Mesenteric fat pad (tissue), 1 donor: ENCODE results near the gene EXOC4. TPM values are rescaled to one million over a fixed set of nuclear protein-coding genes. Genes with fewer than 3 reads are reported as not detected.

ENCODE experiments used
- DNase-seq: peaks from one replicate; pipeline ENCODE4 v3.0.0-alpha.2; 2020; ENCODE audit warnings: low spot score
- total RNA-seq: library from RNA; stranded (reverse); fragmentation: NEBNext Ultra II Directional; extraction: Animal tissue kit (Norgen Biotek cat#: 25700); gene quantifications from one replicate; pipeline ENCODE4 v1.2.1, GENCODE V29; 2021
- donor health status: DM: yes; HTN: yes; CAD: no.

EXOC4 gene
- total RNA-seq, 1 donor from 2014 or later, result 79.3 TPM

- DNase-seq, result no peak
Measured at GRCh38 chr7:133530682-133531081, 277.8 kb downstream of the EXOC4 start.

DNA sequence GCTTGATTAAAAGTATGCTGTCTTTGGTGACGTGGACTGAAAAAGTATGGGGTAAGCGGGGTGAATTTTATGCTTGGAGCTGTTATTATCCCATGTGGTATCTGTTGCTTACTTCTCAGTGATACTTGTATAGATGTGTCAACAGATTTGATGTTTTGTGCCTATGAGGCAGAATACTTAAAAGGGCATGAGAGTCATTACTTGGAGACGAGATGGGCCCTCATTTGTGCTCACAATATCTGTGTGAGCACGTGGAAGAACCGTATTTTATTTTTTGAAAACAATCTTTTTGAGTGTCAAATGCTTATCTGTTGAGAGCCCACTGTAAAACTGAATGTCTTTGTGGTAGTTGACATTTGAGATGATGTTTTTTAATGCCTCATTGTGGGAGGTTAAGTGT lies 281.9 kb downstream of the EXOC4 start:
- no peak for DNase-seq

DNA sequence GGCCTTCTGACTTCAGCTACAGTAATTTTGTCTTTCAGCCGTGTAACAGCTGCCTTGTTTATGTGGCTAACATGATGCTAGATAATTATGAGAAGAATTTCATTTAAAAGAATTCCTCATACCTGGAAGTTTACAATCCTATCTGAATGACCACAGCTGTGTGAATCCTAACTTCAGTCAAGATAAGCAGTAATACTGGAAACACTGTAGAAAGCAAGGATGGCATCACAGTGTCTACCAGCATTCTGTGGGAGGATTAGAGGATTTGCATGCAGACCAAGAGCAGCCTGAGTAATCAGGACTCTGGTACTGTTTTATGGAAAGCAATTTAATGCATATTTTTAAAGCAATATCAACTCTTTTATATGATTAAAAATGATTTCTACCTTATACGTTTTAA lies 282.4 kb downstream of the EXOC4 start:
- DNase-seq, result no peak

- no peak for DNase-seq
Measured at GRCh38 chr7:133536450-133536849, 283.6 kb downstream of the EXOC4 start.

DNA sequence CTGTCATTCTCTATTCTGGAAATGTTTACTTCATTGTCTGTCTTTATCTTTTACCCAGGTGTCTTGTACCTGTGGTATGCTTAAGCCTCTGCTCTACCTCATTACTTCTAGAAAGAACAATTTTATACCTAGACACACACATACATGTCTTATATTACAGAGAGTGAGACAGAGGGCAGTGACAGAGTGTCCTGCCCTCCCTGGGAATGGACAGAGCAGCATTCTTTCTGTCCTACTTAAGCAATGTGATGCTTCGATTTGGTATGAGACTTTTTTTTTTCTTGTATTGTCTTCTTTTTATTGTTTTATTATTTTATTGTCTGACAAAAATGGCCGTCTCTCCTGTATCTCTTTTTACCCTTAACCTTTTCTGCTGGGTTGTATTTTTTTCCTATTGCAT lies 286.1 kb downstream of the EXOC4 start:
- DNase-seq, result no peak

- DNase-seq, result no peak
Measured at GRCh38 chr7:133540096-133540860, 287.4 kb downstream of the EXOC4 start.

GRCh38 chr7:133542209-133542780 lies 289.4 kb downstream of the EXOC4 start:
- DNase-seq, result no peak

DNA sequence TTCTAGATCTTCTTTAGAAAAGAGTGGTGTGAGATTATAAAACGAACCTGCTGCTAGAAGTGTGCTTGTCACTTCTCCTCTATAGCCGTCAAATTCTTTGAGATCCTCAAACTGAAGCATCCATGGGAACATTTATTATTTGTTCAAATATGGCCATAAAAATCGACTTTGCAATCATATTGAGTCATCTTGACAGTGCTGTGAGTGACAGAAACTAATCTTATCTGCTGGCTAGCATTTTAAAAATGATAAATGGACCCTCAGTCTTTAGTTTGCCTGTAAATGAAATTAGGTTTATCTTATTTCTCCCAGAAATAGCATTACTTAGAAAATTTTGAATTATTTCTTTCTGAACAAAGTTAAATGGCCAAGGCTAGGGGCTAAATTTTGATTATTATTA lies 290.8 kb downstream of the EXOC4 start:
- no peak for DNase-seq

GRCh38 chr7:133545618-133546017 lies 292.7 kb downstream of the EXOC4 start:
- no peak for DNase-seq

DNA sequence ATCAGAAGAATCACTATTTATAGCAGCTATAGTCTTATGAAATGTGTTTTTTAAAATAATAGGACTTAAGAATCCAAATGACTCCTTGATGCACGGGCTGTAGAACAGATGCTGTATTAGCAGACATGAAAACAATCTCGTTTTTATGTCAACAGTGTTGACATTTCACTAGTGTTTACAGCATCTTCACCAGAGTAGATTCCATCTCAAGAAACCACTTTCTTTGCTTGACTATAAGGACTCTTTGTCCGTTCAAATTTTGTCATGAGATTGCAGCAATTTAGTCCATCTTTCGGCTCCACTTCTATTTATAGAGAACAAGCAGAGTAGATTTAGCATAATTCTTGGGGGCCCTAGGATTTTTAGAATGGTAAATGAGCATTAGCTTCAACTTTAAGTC lies 295.1 kb downstream of the EXOC4 start:
- DNase-seq, result no peak

- DNase-seq, result no peak
Measured at GRCh38 chr7:133549633-133550032, 296.8 kb downstream of the EXOC4 start.

- DNase-seq, result no peak
Measured at GRCh38 chr7:133550145-133550544, 297.3 kb downstream of the EXOC4 start.

DNA sequence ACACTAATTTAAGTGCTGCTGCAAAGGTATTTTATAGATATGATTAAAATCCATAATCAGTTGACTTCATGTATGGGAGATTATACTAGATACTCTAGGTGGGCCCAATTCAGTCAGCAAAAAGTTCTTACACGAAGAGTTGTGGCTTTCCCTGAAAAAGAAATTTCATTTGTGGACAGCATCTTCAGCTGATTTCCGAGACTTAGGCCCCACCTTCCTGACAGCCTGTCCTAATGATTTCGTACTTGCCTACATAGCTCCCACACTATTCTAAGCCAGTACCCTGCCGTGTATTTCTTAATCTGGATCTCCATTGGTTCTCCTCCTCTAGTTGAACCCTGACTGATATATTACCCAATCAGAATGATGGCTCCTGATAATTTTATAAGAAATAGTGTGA lies 297.9 kb downstream of the EXOC4 start:
- DNase-seq, result no peak

GRCh38 chr7:133551466-133551865 lies 298.6 kb downstream of the EXOC4 start:
- no peak for DNase-seq

DNA sequence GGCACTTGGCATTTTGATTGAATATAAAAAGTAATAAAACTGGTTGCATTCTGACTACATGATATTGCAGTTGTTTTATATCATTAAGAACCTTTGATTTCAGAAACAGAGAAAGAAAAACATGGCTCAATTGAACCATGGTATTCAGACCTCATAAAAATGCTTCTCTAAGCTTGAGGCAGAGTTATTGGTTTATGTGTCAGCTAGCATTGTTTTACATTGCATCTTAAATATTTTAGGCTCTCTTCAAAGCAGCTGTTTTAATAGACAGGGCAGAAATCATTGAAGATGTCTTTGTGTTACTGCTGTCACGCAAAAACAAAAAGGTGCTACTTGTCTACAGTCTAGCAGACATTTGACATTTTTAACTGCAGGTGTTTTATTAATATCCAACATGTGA lies 299.2 kb downstream of the EXOC4 start:
- DNase-seq, result no peak

DNA sequence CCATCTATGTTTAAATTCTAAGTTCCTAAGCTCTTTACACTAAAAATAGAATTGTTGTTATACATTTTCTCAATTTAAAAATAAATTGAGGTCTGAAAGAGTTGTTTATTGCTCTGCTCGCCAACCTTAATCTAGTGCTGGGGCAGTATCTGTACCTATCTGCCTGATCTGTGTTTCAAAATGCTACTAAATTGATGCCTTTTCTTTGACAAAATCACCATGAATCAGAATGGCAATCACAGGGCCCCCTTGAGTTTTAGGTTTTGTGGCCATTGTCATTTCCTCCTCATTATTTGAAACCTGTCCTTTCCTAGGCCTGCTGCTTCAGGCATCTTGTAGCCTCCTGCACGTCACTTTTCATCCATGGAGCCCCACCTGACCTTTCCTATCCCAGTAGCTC lies 301.5 kb downstream of the EXOC4 start:
- no peak for DNase-seq

DNA sequence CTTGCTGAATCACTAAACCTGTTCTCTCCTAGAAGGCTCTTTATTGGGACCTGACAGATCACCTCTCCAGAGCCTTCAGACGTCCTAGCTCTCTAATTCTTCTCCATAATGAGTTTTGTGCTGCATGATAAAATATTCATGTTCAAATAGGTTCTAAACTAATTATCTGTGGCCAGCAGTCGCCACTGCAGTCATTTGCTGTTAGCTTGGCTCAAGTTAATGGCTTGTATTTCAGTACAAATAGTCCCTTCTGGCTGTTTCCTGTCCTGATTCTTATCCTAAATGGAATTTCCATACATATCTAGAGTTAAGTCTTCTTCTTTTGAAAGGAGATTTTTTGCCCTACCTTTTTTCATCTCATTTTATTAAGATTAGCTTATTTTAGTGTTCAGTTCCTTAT lies 303.2 kb downstream of the EXOC4 start:
- no peak for DNase-seq

GRCh38 chr7:133556553-133556952 lies 303.7 kb downstream of the EXOC4 start:
- DNase-seq, result no peak

GRCh38 chr7:133560900-133561299 lies 308.0 kb downstream of the EXOC4 start:
- DNase-seq, result no peak

DNA sequence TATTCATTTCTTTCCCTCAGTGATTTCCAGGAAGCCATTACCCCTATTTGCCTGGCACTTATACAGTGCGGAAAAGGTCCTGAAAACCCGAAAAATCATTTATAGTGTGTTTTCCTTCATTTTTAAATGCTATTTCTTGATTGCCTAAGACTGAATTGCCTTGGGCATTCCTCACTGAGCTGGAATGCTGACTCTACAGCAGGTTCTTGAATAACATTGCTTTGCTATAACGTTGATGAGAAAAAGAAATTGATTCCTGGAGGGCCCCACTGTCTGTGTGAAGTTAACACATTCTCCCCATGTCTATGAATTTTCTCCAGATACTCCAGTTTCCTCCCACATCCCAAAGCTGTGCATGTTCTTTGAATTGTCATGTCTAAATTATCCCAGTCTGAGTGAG lies 308.5 kb downstream of the EXOC4 start:
- no peak for DNase-seq

DNA sequence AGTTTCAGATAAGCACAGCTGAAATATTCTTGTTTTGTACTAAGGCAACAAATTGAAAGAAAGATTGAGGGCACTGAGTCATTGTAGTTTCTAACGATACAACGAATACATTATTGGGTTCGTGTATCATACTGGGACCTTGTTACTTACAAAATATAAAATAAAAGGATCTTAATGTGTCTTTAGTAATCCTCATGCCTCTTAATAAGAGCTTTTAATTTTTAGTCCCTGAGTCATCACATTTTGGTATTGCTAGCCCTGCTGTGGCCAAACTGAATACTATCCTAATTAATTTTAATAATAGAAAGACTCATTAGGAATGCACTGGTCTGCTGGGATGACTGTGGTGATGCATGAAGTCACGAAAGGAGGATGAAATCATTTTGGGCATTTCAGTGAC lies 309.7 kb downstream of the EXOC4 start:
- DNase-seq, result no peak

DNA sequence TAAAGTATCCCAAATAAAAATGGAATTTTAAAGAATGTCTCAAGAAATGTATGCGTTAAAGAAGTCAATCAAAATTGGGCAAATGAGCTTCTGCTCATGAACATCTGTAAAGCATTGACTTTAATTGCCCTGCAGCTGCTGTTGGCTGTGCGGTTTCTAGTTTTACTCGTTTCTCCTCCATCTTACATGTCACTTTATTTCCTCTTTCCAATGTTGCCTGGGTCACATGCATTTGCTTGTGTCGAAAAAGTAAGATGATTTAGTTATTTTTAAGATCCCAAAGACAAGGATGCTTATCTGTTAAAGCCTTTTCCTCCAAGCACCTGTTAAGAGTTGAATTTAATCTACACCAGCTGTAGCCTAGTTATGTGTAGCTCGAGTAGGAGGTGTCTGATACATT lies 310.4 kb downstream of the EXOC4 start:
- no peak for DNase-seq

DNA sequence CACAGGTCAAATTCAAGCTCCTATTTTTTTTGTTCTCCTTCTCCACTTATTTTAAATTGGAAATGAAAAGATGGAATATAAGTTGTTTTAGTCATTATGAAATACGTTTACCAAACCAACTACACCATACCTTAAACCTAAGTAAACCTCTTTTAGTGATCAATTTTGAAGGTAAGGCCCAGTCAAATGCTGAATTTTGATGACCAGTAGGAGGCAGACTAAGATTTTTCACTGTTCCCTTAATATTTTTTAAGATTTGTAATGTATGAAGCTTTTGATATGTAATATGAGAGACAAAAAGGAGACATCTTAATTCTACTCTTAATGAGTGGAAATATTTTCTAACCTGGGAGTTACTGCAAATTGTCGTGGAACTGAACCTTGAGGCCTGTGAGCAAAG lies 311.6 kb downstream of the EXOC4 start:
- no peak for DNase-seq
